HEK293 (cell line): ENCODE measurements around the gene LDLRAD4.

Experiments used
- CTCF ChIA-PET: fragments of 350-600 bp; formaldehyde crosslinking; extraction: SDS; loops from one replicate; lab custom pipeline; 2021; ENCODE audit warnings: antibody characterized with exemption; lab: Yijun Ruan, JAX
- POLR2A ChIA-PET: fragments of 300-600 bp; formaldehyde crosslinking; extraction: SDS; loops from one replicate; lab custom pipeline; 2020; ENCODE audit warnings: antibody characterized with exemption, inconsistent platforms; lab: Yijun Ruan, JAX
- H3K27ac ChIP-seq: fragments of 200-500 bp; sonication (Bioruptor generic); 2 replicates; pipeline ENCODE4 v1.5.1; 2014; ENCODE audit warnings: low read depth, low read length, control low read depth, inconsistent platforms; ENCODE audit errors: extremely low read depth
- H3K36me3 ChIP-seq, 2 experiments: fragments of 200-500 bp in 1 of 2; sonication (Bioruptor generic) in 1 of 2; 1 replicate in 1 of 2; 2 replicates in 1 of 2; pipeline ENCODE4 v1.5.1; 2014 to 2017; ENCODE audit warnings: inconsistent platforms in 2 of 2, low read length in 2 of 2; ENCODE audit not compliant: control insufficient read depth in 2 of 2, insufficient read depth in 1 of 2
- H3K4me1 ChIP-seq: fragments of 200-500 bp; sonication (Bioruptor generic); 2 replicates; pipeline ENCODE4 v1.5.1; 2014; ENCODE audit warnings: mild to moderate bottlenecking, low read length, inconsistent platforms; ENCODE audit not compliant: control insufficient read depth, insufficient read depth
- H3K4me3 ChIP-seq: 2 replicates; pipeline ENCODE4 v1.5.1; 2011; ENCODE audit warnings: low read depth, mild to moderate bottlenecking, control low read depth, low read length, moderate library complexity
- H3K9me3 ChIP-seq: fragments of 200-500 bp; sonication (Bioruptor generic); 2 replicates; pipeline ENCODE4 v1.5.1; 2014; ENCODE audit warnings: low read depth, low read length, inconsistent platforms; ENCODE audit not compliant: control insufficient read depth, insufficient read depth
- FEZF1 ChIP-seq: fragments of 450-650 bp; formaldehyde crosslinking; IDR thresholded peaks from 2 replicates; pipeline ENCODE4 v1.5.1; 2016; ENCODE audit warnings: missing biosample characterization, missing genetic modification characterization
- IKZF3 ChIP-seq: fragments of 450-650 bp; IDR thresholded peaks from 2 replicates; pipeline ENCODE4 v1.5.0; 2018; ENCODE audit warnings: missing biosample characterization, mild to moderate bottlenecking, missing genetic modification characterization, moderate library complexity
- MYNN ChIP-seq: fragments of 450-650 bp; formaldehyde crosslinking; IDR thresholded peaks from 2 replicates; pipeline ENCODE4 v1.5.1; 2016; ENCODE audit warnings: missing biosample characterization, missing genetic modification characterization, borderline replicate concordance
- ZNF10 ChIP-seq: fragments of 450-650 bp; formaldehyde crosslinking; IDR thresholded peaks from 2 replicates; pipeline ENCODE4 v1.5.1; 2017; ENCODE audit warnings: missing biosample characterization, missing genetic modification characterization
- ZNF114 ChIP-seq: fragments of 450-650 bp; formaldehyde crosslinking; IDR thresholded peaks from 2 replicates; pipeline ENCODE4 v1.5.0; 2017; ENCODE audit warnings: missing biosample characterization, missing genetic modification characterization
- ZNF16 ChIP-seq: fragments of 450-650 bp; formaldehyde crosslinking; IDR thresholded peaks from 2 replicates; pipeline ENCODE4 v1.5.1; 2016; ENCODE audit warnings: low read depth, missing biosample characterization, missing genetic modification characterization
- ZNF24 ChIP-seq: fragments of 450-650 bp; formaldehyde crosslinking; IDR thresholded peaks from 2 replicates; pipeline ENCODE4 v1.5.1; 2016; ENCODE audit warnings: missing biosample characterization, missing genetic modification characterization
- ZNF324 ChIP-seq: fragments of 450-650 bp; formaldehyde crosslinking; IDR thresholded peaks from 2 replicates; pipeline ENCODE4 v1.5.1; 2016; ENCODE audit warnings: missing biosample characterization, missing genetic modification characterization
- ZNF394 ChIP-seq: fragments of 450-650 bp; formaldehyde crosslinking; IDR thresholded peaks from 2 replicates; pipeline ENCODE4 v1.5.1; 2016; ENCODE audit warnings: missing biosample characterization, missing genetic modification characterization, mild to moderate bottlenecking, moderate library complexity, borderline replicate concordance
- ZNF426 ChIP-seq: fragments of 450-650 bp; formaldehyde crosslinking; IDR thresholded peaks from 2 replicates; pipeline ENCODE4 v1.5.1; 2017; ENCODE audit warnings: missing biosample characterization, missing genetic modification characterization, mild to moderate bottlenecking, inconsistent platforms, moderate library complexity
- ZNF48 ChIP-seq: fragments of 450-650 bp; formaldehyde crosslinking; IDR thresholded peaks from 2 replicates; pipeline ENCODE4 v1.5.1; 2016; ENCODE audit warnings: missing biosample characterization, missing genetic modification characterization
- ZNF514 ChIP-seq: fragments of 450-650 bp; formaldehyde crosslinking; IDR thresholded peaks from 2 replicates; pipeline ENCODE4 v1.5.1; 2016; ENCODE audit warnings: missing biosample characterization, missing genetic modification characterization
- ZNF549 ChIP-seq: fragments of 450-650 bp; IDR thresholded peaks from 2 replicates; pipeline ENCODE4 v1.5.1; 2018; ENCODE audit warnings: missing biosample characterization, missing genetic modification characterization, mild to moderate bottlenecking, inconsistent platforms, moderate library complexity
- ZNF585B ChIP-seq: fragments of 450-650 bp; formaldehyde crosslinking; IDR thresholded peaks from 2 replicates; pipeline ENCODE4 v1.5.1; 2016; ENCODE audit warnings: missing biosample characterization, missing genetic modification characterization
- ZNF623 ChIP-seq: fragments of 450-650 bp; formaldehyde crosslinking; IDR thresholded peaks from 2 replicates; pipeline ENCODE4 v1.5.1; 2016; ENCODE audit warnings: missing biosample characterization, missing genetic modification characterization
- ZNF658 ChIP-seq: fragments of 450-650 bp; formaldehyde crosslinking; IDR thresholded peaks from 2 replicates; pipeline ENCODE4; 2016; ENCODE audit warnings: missing biosample characterization, missing genetic modification characterization
- ZNF664 ChIP-seq: fragments of 450-650 bp; formaldehyde crosslinking; IDR thresholded peaks from 2 replicates; pipeline ENCODE4 v1.5.1; 2016; ENCODE audit warnings: missing biosample characterization, missing genetic modification characterization
- ZSCAN30 ChIP-seq: fragments of 450-650 bp; IDR thresholded peaks from 2 replicates; pipeline ENCODE4 v1.5.1; 2018; ENCODE audit warnings: missing biosample characterization, mild to moderate bottlenecking, missing genetic modification characterization, moderate library complexity
- TF ChIP-seq, protein P1 (sequence below): fragments of 450-650 bp; formaldehyde crosslinking; IDR thresholded peaks from 2 replicates; pipeline ENCODE4 v1.5.1; 2016; ENCODE audit warnings: missing biosample characterization, missing genetic modification characterization
- TF ChIP-seq, protein P2 (sequence below): fragments of 450-650 bp; formaldehyde crosslinking; conservative IDR thresholded peaks from 2 replicates; pipeline ENCODE4 v1.5.1; 2016; ENCODE audit warnings: low read depth, missing biosample characterization, missing genetic modification characterization
- TF ChIP-seq, protein P3 (sequence below): fragments of 450-650 bp; formaldehyde crosslinking; IDR thresholded peaks from 2 replicates; pipeline ENCODE4 v1.5.1; 2017; ENCODE audit warnings: missing biosample characterization, missing genetic modification characterization
- TF ChIP-seq, protein P4 (sequence below): fragments of 450-650 bp; formaldehyde crosslinking; IDR thresholded peaks from 2 replicates; pipeline ENCODE4 v1.5.1; 2016; ENCODE audit warnings: missing biosample characterization, missing genetic modification characterization
- TF ChIP-seq, protein P5 (sequence below): fragments of 450-650 bp; formaldehyde crosslinking; IDR thresholded peaks from 2 replicates; pipeline ENCODE4 v1.5.1; 2016; ENCODE audit warnings: missing biosample characterization, missing genetic modification characterization

LDLRAD4 gene

DNA sequence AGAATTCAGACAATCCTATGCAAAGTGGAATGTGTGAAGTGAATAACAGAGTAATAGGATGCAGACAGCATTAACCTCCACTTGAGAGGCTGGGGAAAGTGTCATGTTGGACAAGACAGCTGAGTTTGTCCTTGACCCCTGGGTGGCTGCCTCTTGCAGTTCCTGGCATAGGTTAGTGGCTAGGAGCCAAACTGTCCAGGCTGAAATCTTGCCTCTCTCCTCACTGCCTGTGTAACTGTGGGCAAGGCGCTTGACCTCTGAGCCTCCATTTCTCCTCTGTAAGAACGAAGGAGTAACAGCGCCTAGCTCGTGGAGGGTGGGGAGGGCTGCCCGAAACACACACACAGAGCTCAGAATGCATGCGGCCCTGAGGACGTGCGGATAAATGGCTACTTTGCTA lies 34.8 kb upstream of the LDLRAD4 start (continued):
- TF ChIP-seq ZNF426 (tag by site-specific recombination) (no peak), ZNF16 (tag by site-specific recombination) (no peak)
- TF ChIP-seq, protein P1, sequence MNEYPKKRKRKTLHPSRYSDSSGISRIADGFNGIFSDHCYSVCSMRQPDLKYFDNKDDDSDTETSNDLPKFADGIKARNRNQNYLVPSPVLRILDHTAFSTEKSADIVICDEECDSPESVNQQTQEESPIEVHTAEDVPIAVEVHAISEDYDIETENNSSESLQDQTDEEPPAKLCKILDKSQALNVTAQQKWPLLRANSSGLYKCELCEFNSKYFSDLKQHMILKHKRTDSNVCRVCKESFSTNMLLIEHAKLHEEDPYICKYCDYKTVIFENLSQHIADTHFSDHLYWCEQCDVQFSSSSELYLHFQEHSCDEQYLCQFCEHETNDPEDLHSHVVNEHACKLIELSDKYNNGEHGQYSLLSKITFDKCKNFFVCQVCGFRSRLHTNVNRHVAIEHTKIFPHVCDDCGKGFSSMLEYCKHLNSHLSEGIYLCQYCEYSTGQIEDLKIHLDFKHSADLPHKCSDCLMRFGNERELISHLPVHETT (tag by site-specific recombination): no peak

DNA sequence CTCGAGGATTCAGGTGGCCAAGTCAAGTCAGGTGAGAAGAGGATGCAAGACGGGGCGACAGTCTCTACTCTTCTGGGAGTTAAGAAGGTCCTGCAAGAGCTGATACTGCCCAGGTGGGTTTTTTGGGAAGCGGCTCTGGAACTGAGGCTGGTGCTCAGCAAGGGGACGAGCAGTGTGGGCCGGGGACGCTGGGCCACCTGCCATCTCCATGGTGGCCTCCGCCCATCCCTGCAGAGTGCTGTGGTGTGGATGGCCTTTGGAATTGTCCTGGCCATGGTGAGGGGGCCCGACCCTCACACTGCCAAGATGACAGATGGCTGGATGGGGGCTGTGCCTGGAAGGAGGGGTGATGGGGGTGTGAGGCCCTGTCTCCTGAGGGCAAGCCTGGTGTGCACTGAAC lies 34.2 kb upstream of the LDLRAD4 start:
- CTCF ChIA-PET: no interaction called here
- POLR2A ChIA-PET: no interaction called here
- H3K9me3 ChIP-seq: no peaks in the 10 kb centered on the region

DNA sequence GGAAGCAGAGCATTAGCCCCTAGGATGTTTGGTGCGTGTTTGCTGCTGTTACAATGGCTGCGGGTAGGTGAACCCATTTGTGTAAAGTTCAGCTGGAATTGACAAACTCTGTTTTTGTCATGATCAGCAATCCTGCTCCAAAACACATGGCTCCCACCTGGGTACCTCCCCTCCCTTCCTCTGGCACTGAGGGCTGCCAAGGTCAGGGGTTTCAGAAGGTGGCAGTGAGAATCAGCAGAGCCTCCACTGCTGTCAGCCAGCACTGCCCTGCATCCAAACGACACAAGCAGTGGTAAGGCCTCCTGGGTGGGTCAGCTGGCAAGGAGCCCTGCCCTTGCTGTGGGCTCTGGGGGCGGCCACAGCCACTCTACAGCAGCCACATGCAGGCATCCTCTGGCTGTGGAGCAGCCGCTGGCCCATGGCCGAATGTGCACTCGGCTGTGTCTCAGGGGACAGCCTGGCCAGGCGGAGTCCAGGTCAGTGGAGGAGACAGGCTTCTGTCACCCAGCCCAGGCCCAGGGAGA lies 32.8 kb upstream of the LDLRAD4 start:
- no peaks in the 10 kb centered on the region for H3K4me1 ChIP-seq
- ChIA-PET CTCF (no interaction called here), POLR2A (no interaction called here)
- H3K36me3 ChIP-seq: no peaks in the 10 kb centered on the region
- H3K9me3 ChIP-seq: no peaks in the 10 kb centered on the region
- TF ChIP-seq MYNN: no peak
- TF ChIP-seq ZNF514 (tag by site-specific recombination): no peak
- no peak for TF ChIP-seq ZNF324 (tag by site-specific recombination)
- TF ChIP-seq ZNF114 (tag by site-specific recombination): no peak
- no peak for TF ChIP-seq FEZF1 (tag by site-specific recombination)
- TF ChIP-seq ZNF24 (tag by site-specific recombination): no peak
- TF ChIP-seq, protein P2, sequence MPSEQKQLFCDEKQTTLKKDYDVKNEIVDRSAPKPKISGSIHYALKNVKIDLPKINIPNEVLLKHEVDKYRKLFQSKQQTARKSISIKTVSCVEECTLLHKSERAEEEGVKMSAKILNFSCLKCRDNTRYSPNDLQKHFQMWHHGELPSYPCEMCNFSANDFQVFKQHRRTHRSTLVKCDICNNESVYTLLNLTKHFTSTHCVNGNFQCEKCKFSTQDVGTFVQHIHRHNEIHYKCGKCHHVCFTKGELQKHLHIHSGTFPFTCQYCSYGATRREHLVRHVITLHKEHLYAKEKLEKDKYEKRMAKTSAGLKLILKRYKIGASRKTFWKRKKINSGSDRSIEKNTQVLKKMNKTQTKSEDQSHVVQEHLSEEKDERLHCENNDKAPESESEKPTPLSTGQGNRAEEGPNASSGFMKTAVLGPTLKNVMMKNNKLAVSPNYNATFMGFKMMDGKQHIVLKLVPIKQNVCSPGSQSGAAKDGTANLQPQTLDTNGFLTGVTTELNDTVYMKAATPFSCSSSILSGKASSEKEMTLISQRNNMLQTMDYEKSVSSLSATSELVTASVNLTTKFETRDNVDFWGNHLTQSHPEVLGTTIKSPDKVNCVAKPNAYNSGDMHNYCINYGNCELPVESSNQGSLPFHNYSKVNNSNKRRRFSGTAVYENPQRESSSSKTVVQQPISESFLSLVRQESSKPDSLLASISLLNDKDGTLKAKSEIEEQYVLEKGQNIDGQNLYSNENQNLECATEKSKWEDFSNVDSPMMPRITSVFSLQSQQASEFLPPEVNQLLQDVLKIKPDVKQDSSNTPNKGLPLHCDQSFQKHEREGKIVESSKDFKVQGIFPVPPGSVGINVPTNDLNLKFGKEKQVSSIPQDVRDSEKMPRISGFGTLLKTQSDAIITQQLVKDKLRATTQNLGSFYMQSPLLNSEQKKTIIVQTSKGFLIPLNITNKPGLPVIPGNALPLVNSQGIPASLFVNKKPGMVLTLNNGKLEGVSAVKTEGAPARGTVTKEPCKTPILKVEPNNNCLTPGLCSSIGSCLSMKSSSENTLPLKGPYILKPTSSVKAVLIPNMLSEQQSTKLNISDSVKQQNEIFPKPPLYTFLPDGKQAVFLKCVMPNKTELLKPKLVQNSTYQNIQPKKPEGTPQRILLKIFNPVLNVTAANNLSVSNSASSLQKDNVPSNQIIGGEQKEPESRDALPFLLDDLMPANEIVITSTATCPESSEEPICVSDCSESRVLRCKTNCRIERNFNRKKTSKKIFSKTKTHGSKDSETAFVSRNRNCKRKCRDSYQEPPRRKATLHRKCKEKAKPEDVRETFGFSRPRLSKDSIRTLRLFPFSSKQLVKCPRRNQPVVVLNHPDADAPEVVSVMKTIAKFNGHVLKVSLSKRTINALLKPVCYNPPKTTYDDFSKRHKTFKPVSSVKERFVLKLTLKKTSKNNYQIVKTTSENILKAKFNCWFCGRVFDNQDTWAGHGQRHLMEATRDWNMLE (tag by site-specific recombination): no peak
- no peak for TF ChIP-seq ZNF394 (tag by site-specific recombination)
- no peak for TF ChIP-seq ZNF10 (tag by site-specific recombination)
- H3K4me3 ChIP-seq: no peak overlapping the region
- no peak overlapping the region for H3K27ac ChIP-seq

More for the DNA sequence above, 34.2 kb upstream of the LDLRAD4 start:
- Histone ChIP-seq H3K4me1 (no peaks in the 10 kb centered on the region), H3K36me3 (no peaks in the 10 kb centered on the region), H3K27ac (no peak overlapping the region), H3K4me3 (no peak overlapping the region)
- TF ChIP-seq ZNF623 (tag by site-specific recombination) (no peak), ZSCAN30 (tag by site-specific recombination) (no peak), ZNF585B (tag by site-specific recombination) (no peak), IKZF3 (tag by site-specific recombination) (no peak), ZNF658 (no peak), ZNF664 (no peak), ZNF48 (tag by site-specific recombination) (no peak), ZNF549 (tag by site-specific recombination) (no peak)
- TF ChIP-seq, protein P3, sequence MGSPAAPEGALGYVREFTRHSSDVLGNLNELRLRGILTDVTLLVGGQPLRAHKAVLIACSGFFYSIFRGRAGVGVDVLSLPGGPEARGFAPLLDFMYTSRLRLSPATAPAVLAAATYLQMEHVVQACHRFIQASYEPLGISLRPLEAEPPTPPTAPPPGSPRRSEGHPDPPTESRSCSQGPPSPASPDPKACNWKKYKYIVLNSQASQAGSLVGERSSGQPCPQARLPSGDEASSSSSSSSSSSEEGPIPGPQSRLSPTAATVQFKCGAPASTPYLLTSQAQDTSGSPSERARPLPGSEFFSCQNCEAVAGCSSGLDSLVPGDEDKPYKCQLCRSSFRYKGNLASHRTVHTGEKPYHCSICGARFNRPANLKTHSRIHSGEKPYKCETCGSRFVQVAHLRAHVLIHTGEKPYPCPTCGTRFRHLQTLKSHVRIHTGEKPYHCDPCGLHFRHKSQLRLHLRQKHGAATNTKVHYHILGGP (tag by site-specific recombination): no peak
- TF ChIP-seq, protein P4, sequence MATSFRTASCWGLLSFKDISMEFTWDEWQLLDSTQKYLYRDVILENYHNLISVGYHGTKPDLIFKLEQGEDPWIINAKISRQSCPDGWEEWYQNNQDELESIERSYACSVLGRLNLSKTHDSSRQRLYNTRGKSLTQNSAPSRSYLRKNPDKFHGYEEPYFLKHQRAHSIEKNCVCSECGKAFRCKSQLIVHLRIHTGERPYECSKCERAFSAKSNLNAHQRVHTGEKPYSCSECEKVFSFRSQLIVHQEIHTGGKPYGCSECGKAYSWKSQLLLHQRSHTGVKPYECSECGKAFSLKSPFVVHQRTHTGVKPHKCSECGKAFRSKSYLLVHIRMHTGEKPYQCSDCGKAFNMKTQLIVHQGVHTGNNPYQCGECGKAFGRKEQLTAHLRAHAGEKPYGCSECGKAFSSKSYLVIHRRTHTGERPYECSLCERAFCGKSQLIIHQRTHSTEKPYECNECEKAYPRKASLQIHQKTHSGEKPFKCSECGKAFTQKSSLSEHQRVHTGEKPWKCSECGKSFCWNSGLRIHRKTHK (tag by site-specific recombination): no peak
- TF ChIP-seq, protein P5, sequence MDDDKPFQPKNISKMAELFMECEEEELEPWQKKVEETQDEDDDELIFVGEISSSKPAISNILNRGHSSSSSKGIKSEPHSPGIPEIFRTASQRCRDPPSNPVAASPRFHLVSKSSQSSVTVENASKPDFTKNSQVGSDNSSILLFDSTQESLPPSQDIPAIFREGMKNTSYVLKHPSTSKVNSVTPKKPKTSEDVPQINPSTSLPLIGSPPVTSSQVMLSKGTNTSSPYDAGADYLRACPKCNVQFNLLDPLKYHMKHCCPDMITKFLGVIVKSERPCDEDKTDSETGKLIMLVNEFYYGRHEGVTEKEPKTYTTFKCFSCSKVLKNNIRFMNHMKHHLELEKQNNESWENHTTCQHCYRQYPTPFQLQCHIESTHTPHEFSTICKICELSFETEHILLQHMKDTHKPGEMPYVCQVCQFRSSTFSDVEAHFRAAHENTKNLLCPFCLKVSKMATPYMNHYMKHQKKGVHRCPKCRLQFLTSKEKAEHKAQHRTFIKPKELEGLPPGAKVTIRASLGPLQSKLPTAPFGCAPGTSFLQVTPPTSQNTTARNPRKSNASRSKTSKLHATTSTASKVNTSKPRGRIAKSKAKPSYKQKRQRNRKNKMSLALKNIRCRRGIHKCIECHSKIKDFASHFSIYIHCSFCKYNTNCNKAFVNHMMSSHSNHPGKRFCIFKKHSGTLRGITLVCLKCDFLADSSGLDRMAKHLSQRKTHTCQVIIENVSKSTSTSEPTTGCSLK (tag by site-specific recombination): no peak
